Measurements from ENCODE around the gene C3orf20. TPM values are rescaled to one million over a fixed set of nuclear protein-coding genes. Genes with fewer than 3 reads are reported as not detected.

C3orf20 gene
- total and polyA plus RNA-seq, 4 donors = 0.16 to 0.30 TPM; not detected in 2

GRCh38 chr3:14719006-14719405 lies 44.1 kb downstream of the C3orf20 start:
- Histone ChIP-seq H3K27ac (ENCODE audit: low read depth in 1 of 2, low read length in 2 of 2) (no peak overlapping the region), H3K27me3 (ENCODE audit: control insufficient read depth in 1 of 2, insufficient read depth in 2 of 2, low read length in 1 of 2) (no peaks in the 10 kb centered on the region), H3K4me1 (ENCODE audit: control insufficient read depth in 1 of 2, insufficient read depth in 2 of 2, low read length in 2 of 2) (no peaks in the 10 kb centered on the region), H3K36me3 (ENCODE audit: control insufficient read depth in 1 of 2, insufficient read depth in 2 of 2, low read length in 1 of 2) (no peaks in the 10 kb centered on the region), H3K9me3 (ENCODE audit: control insufficient read depth, low read length) (peaks cover 2% of the 10 kb centered on the region), H3K4me3 (ENCODE audit: low read length in 2 of 2) (no peak overlapping the region)
- WGBS, 2 donors = 96 to 100% methylated on average over 2 of the region's 2 CpGs
- intact Hi-C loops (cut with DNase I) = no loop called here
- no peak for DNase-seq
- ATAC-seq (ENCODE audit: low FRiP score) = no peak

DNA sequence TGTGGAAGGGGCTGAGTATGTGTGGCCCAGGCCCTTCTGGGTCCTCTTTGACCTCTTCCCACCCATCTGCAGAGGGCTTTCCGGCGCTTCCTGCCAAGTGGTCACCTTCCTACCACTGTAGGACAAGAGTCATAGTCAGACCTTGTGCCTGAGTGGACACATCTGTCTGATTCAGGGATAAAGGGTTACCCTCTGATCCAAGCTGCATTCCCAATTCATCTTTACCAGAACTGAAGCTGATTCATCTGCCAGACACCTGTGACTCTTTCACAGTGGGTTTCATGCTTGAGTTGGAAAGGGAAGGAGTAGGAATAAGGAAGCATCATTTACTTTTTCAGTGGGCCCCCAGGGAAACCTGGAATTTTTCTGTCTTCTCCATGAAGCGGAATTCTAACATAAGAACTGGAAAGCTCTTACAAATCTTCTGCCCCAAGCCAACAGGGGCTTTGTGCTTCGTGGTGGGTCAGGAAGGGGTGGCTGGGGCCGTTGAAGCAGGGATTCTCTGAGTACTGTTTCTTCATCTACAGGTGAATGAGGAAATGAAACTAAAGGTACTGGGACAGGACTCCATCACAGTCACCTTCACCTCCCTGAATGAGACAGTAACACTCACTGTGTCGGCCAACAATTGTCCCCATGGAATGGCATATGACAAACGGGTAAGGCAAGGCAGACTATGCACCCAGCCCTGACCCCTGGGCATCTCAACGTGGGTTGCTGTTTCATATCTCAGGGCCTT lies 46.4 kb downstream of the C3orf20 start:
- Histone ChIP-seq H3K27ac (ENCODE audit: low read depth in 1 of 2, low read length in 2 of 2) (no peak overlapping the region), H3K4me1 (ENCODE audit: control insufficient read depth in 1 of 2, insufficient read depth in 2 of 2, low read length in 2 of 2) (no peaks in the 10 kb centered on the region), H3K27me3 (ENCODE audit: control insufficient read depth in 1 of 2, insufficient read depth in 2 of 2, low read length in 1 of 2) (no peaks in the 10 kb centered on the region), H3K36me3 (ENCODE audit: control insufficient read depth in 1 of 2, insufficient read depth in 2 of 2, low read length in 1 of 2) (no peaks in the 10 kb centered on the region), H3K4me3 (ENCODE audit: low read length in 2 of 2) (no peak overlapping the region), H3K9me3 (ENCODE audit: control insufficient read depth, low read length) (no peaks in the 10 kb centered on the region)
- no peak for DNase-seq
- intact Hi-C loops (cut with DNase I) = no loop called here
- ATAC-seq (ENCODE audit: low FRiP score) = no peak
- 86 to 91% methylated on average over 8 of the region's 8 CpGs for WGBS, 2 donors

- ATAC-seq (ENCODE audit: low FRiP score) (no peak), DNase-seq (no peak)
- 59 to 65% methylated on average over 5 of the region's 5 CpGs for WGBS, 2 donors
- intact Hi-C loops (cut with DNase I) = no loop called here
- no peaks in the 10 kb centered on the region for H3K36me3 ChIP-seq (ENCODE audit: control insufficient read depth in 1 of 2, insufficient read depth in 2 of 2, low read length in 1 of 2)
- H3K27me3 ChIP-seq (ENCODE audit: control insufficient read depth in 1 of 2, insufficient read depth in 2 of 2, low read length in 1 of 2) = no peaks in the 10 kb centered on the region
- no peaks in the 10 kb centered on the region for H3K4me1 ChIP-seq (ENCODE audit: control insufficient read depth in 1 of 2, insufficient read depth in 2 of 2, low read length in 2 of 2)
- no peak overlapping the region for H3K4me3 ChIP-seq (ENCODE audit: low read length in 2 of 2)
- peak overlapping the region in 1 of 2 donors; percentile 20 for H3K27ac ChIP-seq (ENCODE audit: low read depth in 1 of 2, low read length in 2 of 2)
- H3K9me3 ChIP-seq (ENCODE audit: control insufficient read depth, low read length) = no peaks in the 10 kb centered on the region
Observed at GRCh38 chr3:14725013-14725412, 50.1 kb downstream of the C3orf20 start.

- Histone ChIP-seq H3K27ac (ENCODE audit: low read depth in 1 of 2, low read length in 2 of 2) (peak overlapping the region in 1 of 2 donors; percentile 7), H3K4me1 (ENCODE audit: control insufficient read depth in 1 of 2, insufficient read depth in 2 of 2, low read length in 2 of 2) (no peaks in the 10 kb centered on the region), H3K4me3 (ENCODE audit: low read length in 2 of 2) (no peak overlapping the region), H3K9me3 (ENCODE audit: control insufficient read depth, low read length) (no peaks in the 10 kb centered on the region), H3K36me3 (ENCODE audit: control insufficient read depth in 1 of 2, insufficient read depth in 2 of 2, low read length in 1 of 2) (no peaks in the 10 kb centered on the region), H3K27me3 (ENCODE audit: control insufficient read depth in 1 of 2, insufficient read depth in 2 of 2, low read length in 1 of 2) (no peaks in the 10 kb centered on the region)
- intact Hi-C loops (cut with DNase I) = no loop called here
- DNase-seq (no peak), ATAC-seq (ENCODE audit: low FRiP score) (peak; percentile 70)
- WGBS, 2 donors = 33 to 40% methylated on average over 9 of the region's 9 CpGs
Observed at GRCh38 chr3:14725564-14726440, 50.9 kb downstream of the C3orf20 start.

DNA sequence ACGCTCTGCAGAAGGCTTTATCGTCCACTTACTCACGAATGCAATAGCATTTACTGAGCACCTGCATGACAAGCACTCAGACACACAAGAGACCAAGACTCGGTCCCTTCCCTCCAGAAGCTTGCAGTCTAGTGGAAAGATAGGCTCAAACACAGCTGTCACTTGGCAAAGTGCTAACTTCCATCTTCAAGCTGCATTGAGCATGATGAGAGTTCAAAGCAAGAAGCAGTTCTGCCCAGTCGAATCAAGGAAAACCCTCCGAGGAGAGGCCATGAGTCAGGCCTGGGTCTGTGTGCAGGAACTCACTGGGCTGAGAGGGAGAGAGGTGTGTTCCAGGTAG lies 51.5 kb downstream of the C3orf20 start:
- 82 to 85% methylated on average over 6 of the region's 6 CpGs for WGBS, 2 donors
- intact Hi-C loops (cut with DNase I) = no loop called here
- H3K36me3 ChIP-seq (ENCODE audit: control insufficient read depth in 1 of 2, insufficient read depth in 2 of 2, low read length in 1 of 2) = no peaks in the 10 kb centered on the region
- H3K9me3 ChIP-seq (ENCODE audit: control insufficient read depth, low read length) = no peaks in the 10 kb centered on the region
- no peak overlapping the region for H3K27ac ChIP-seq (ENCODE audit: low read depth in 1 of 2, low read length in 2 of 2)
- no peaks in the 10 kb centered on the region for H3K27me3 ChIP-seq (ENCODE audit: control insufficient read depth in 1 of 2, insufficient read depth in 2 of 2, low read length in 1 of 2)
- ATAC-seq (ENCODE audit: low FRiP score) (no peak), DNase-seq (no peak)
- H3K4me1 ChIP-seq (ENCODE audit: control insufficient read depth in 1 of 2, insufficient read depth in 2 of 2, low read length in 2 of 2) = no peaks in the 10 kb centered on the region
- H3K4me3 ChIP-seq (ENCODE audit: low read length in 2 of 2) = no peak overlapping the region

DNA sequence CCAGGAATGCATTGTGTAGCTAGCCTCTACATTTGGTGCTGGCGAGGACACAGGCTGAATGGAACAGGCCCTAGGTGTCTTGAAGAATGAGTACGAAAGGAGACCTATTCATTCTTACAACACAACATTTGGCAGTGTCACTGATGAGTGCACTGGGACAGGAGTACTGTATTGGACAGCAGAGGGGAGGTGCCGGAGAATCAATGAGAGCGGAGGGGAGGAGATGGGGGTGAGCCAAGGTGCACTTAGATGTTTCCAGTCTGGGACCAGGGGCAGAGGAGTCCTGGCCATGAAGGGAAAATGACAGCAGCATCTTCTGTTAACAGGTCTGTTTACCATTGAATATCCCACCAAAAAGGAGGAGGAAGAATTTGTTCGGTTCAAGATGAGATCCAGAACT lies 53.2 kb downstream of the C3orf20 start:
- intact Hi-C loops (cut with DNase I) = no loop called here
- Histone ChIP-seq H3K9me3 (ENCODE audit: control insufficient read depth, low read length) (no peaks in the 10 kb centered on the region), H3K27me3 (ENCODE audit: control insufficient read depth in 1 of 2, insufficient read depth in 2 of 2, low read length in 1 of 2) (no peaks in the 10 kb centered on the region), H3K4me3 (ENCODE audit: low read length in 2 of 2) (no peak overlapping the region), H3K4me1 (ENCODE audit: control insufficient read depth in 1 of 2, insufficient read depth in 2 of 2, low read length in 2 of 2) (no peaks in the 10 kb centered on the region), H3K36me3 (ENCODE audit: control insufficient read depth in 1 of 2, insufficient read depth in 2 of 2, low read length in 1 of 2) (no peaks in the 10 kb centered on the region), H3K27ac (ENCODE audit: low read depth in 1 of 2, low read length in 2 of 2) (no peak overlapping the region)
- ATAC-seq (ENCODE audit: low FRiP score) = no peak
- WGBS, 2 donors = 96 to 98% methylated on average over 5 of the region's 5 CpGs
- DNase-seq = no peak

GRCh38 chr3:14730703-14731382 lies 55.9 kb downstream of the C3orf20 start:
- H3K27ac ChIP-seq (ENCODE audit: low read depth in 1 of 2, low read length in 2 of 2) = no peak overlapping the region
- H3K27me3 ChIP-seq (ENCODE audit: control insufficient read depth in 1 of 2, insufficient read depth in 2 of 2, low read length in 1 of 2) = no peaks in the 10 kb centered on the region
- DNase-seq = no peak
- no peaks in the 10 kb centered on the region for H3K9me3 ChIP-seq (ENCODE audit: control insufficient read depth, low read length)
- no peaks in the 10 kb centered on the region for H3K4me1 ChIP-seq (ENCODE audit: control insufficient read depth in 1 of 2, insufficient read depth in 2 of 2, low read length in 2 of 2)
- H3K36me3 ChIP-seq (ENCODE audit: control insufficient read depth in 1 of 2, insufficient read depth in 2 of 2, low read length in 1 of 2) = no peaks in the 10 kb centered on the region
- H3K4me3 ChIP-seq (ENCODE audit: low read length in 2 of 2) = no peak overlapping the region
- no peak for ATAC-seq (ENCODE audit: low FRiP score)
- WGBS, 2 donors = 80 to 86% methylated on average over 6 of the region's 6 CpGs
- intact Hi-C loops (cut with DNase I) = no loop called here

GRCh38 chr3:14740983-14741382 lies 66.0 kb downstream of the C3orf20 start:
- H3K9me3 ChIP-seq (ENCODE audit: control insufficient read depth, low read length) = peaks cover 4% of the 10 kb centered on the region
- WGBS, 2 donors = 82% methylated on average over 5 of the region's 5 CpGs
- H3K4me1 ChIP-seq (ENCODE audit: control insufficient read depth in 1 of 2, insufficient read depth in 2 of 2, low read length in 2 of 2) = no peaks in the 10 kb centered on the region
- ATAC-seq (ENCODE audit: low FRiP score) = no peak
- no peak overlapping the region for H3K27ac ChIP-seq (ENCODE audit: low read depth in 1 of 2, low read length in 2 of 2)
- DNase-seq = no peak
- H3K27me3 ChIP-seq (ENCODE audit: control insufficient read depth in 1 of 2, insufficient read depth in 2 of 2, low read length in 1 of 2) = no peaks in the 10 kb centered on the region
- no peaks in the 10 kb centered on the region for H3K36me3 ChIP-seq (ENCODE audit: control insufficient read depth in 1 of 2, insufficient read depth in 2 of 2, low read length in 1 of 2)
- no peak overlapping the region for H3K4me3 ChIP-seq (ENCODE audit: low read length in 2 of 2)
- intact Hi-C loops (cut with DNase I) = no loop called here
